NCI-H748 (cell line): ENCODE results near the gene FLT3LG.

Experiments used
- DNase-seq: peaks from one replicate; lab custom pipeline; 2025; ENCODE audit not compliant: unreplicated experiment; lab: John Stamatoyannopoulos, UW

FLT3LG gene, protein sequence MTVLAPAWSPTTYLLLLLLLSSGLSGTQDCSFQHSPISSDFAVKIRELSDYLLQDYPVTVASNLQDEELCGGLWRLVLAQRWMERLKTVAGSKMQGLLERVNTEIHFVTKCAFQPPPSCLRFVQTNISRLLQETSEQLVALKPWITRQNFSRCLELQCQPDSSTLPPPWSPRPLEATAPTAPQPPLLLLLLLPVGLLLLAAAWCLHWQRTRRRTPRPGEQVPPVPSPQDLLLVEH

DNA sequence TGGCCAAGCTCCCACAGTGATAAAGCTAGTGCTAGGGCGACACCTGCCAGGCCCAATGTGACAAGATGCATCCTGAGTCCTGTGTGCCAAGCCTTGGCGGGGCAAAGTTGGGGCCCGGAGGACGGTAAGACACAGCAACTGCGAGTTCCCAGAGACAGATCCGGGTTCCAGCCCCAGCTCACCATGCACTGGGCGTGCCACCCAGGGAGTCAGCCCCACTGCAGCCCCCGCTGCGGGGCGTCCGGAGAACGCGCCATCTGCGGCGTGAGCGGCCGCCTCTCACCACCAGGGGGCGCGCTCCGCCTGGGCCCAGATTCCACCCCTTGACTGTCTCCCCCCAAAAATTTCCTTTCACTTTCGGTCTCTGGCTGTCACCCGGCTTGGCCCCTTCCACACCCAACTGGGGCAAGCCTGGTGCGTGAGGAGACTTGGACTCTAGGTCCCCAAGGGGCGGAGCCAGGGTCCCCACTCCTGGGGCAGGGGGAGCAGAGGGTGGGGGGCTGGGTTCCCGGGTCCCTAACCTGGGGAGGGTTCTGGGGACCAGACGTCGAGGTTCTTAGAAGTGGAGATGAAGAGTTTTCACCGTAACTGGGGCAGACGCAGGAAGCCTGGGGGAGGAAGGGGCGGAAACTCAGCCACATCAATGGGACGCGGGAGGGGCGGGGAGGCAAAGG is at the start of gene FLT3LG:
TSS of gene FLT3LG (plus strand) at position 348 of the 674 bp plus-strand sequence. CDS start 425 bp downstream, outside the sequence.
- peak; percentile 77 for DNase-seq

DNA sequence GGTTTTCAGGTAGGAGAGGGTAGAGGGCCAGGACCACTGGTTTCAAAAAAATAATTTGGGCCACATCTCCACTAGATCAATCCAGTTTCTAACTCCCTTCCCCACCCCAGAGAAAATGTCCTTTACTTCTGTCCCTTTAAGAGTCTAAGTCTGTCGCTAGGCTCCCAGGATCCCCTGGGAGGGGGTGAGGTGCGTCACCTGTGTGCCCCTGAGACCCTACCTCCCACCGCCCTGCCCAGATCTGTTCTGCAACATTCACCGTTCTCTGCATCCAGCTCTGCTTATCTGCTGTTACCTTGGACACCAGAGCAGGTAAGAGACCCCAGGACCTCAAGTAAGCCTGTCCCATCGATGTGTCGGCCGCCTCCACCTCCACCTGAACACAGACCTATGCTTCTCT is 48.8 kb upstream of the FLT3LG start, which contains the start of gene GFY:
TSS of gene GFY (plus strand) at position 211 of the 400 bp plus-strand sequence. CDS start 1,043 bp downstream, outside the sequence.
- DNase-seq: no peak

DNA sequence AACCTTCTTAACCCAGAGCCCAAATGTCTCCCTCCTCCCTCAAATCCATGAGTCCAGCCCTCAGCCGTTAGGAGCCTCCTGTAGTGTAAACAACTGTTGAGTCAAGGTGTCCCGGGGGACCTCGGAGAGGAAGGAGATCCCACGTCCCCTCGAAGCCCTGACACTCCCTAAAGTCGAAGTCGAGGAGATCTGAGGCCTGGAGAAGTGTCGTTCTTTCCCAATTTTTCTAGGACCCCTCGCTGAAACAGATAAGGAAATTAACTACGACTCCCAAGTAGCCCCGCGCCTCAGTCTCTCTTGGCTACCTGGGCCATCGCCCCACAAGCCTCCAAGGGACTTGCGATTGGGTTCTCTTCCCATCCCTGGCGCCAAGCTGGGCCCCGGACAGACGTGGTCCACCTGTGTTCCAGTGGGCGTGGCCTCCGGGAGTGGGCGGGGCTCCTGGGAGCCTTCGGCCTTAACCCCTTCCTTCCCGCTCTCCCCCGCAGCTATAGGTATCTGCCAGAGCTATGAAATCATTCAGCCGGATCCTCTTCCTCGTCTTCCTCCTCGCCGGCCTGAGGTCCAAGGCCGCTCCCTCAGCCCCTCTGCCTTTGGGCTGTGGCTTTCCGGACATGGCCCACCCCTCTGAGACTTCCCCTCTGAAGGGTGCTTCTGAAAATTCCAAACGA is 48.0 kb upstream of the FLT3LG start:
- peak; percentile 43 for DNase-seq

DNA sequence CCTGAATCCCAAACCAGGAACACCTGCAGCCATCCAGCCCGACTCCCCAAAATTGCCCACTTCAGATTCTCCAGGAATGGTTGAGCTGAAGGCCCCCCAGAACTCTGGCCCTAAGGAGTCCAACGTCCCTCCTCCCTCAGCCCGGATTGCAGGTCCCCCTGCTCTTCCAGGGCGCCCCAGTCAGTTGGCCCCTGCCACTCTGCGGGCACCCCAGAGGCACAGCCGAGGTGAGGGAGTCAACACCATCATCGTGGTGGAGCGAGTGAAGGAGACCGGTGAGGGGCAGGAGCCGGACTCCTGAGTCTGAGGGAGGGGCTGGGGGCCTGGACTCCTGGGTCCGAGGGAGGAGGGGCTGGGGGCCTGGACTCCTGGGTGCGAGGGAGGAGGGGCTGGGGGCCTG is 46.7 kb upstream of the FLT3LG start:
- DNase-seq: no peak

DNA sequence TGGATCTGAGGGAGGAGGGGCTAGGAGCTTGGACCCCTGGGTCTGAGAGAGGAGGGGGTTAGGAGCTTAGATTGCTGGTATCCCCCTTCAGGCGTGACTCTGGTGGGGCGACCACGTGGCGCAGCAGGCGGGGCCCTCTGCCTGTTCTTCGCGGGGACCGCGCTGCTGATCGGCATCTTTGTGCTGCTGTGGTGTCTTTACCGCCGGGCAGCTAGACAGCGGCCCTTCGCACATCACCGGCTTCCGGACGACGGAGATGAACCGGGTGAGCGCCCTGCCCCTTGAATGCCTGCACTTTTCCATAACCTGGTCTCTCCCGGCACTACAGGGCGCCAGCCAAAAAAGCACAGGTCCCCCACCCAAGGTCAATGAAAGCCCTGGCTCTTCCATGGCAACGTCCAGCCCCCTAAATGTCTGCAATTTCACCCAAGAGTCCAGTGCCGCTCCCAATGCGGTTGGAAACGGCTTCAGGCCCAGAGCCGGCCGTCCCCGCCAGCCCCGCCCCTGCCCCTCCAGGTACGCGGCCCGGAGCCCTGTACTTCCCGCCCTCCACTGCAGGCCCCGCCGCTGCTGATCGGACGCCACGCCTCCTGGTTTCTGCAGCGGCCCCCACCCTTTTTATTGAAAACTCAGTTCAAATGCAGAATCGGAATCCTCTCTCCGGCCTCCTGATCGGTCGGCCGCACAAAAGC is 46.0 kb upstream of the FLT3LG start:
- peak; percentile 68 for DNase-seq

DNA sequence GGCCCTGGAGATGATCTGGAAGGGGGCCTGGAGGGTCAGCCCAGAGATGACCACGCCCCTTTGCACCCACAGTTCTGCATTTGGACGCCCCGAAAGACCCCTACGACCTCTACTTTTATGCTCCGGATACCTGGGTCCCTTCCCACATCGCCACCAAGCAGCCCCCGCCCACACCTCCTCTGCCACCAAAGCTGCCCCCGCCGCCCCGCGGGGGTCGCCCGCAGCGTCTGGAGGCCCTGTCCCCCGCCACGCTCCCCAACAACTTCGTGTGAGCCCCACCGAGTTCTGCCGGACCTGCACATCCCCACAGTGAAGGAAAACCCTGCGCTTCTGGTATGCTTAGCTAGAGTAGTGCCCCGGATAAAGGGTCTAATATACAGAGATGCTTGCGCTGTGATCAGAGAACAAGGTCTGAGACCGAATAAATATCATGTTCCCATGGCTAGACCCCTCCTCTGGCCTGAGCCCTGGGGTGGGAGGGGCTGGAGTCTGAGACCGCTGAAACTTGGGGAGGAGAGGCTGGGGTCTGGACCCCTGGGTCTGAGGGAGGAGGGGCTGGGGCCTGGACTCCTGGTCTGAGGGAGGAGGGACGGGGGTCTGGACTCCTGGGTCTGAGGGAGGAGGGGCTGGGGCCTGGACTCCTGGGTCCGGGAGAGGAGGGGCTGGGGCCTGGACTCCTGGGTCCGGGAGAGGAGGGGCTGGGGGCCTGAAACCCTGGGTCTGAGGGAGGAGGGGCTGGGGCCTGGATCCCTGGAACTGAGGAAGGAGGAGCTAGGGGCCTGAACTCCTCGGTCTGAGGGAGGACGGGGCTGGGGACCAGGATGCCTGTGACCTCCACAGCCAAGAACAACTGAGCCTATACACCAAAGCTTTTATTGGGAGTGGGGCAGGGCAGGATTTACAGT is 45.2 kb upstream of the FLT3LG start:
- DNase-seq: no peak

DNA sequence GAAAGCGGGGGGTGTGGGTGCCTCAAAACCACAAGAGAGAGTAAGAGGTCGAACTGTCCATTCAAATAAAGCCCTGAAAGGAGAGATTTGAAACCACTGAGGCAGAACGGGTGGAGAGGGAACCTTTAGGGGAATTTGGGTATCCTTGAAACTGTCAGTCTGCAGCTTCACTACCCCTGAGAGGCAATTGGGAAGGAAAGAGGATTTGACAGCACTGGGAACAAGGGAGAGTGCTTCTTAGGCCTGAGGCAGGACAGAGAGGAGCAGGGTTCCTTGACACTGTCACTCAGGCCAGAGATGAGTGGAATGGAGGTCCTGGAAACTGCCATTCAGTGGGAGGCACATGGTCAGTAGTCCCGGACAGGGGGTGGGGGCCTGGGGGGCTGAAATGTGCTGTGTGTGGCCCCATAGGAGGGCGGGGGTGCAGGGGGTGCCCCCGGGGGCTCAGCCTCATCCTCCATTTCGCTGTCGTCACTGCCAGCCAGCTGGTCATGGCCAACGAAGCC is 43.8 kb upstream of the FLT3LG start:
- no peak for DNase-seq

DNA sequence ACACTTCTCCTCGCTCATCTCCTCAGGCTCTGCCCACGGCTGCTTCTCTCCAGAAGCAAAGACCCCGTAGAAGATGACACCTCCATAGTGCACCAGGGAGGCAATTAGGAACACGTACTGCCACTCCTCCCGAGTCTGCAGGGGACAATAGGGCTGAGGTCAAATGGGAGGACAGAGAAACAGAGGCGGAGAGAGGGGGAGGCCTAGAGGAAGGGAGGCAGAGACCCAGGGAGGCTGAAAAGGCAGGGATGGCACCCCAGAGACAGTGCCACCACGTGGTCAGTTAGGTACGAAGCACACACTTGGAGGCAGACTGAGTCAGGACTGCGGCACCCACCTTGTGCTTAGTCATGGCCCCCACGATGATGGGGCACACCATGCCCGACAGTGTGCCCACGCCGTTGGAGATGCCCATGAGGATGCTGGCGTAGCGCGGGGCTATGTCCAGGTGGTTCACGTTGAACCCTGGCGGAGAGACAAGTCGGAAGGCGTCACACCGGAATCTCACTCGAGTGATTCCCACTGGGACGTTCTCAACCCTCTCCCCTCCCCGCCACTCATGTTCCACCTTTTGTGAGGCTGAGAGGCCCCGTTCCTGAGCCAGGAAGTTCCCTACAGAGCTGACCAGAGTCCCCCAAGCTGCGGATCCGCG is 43.2 kb upstream of the FLT3LG start:
- peak; percentile 49 for DNase-seq

DNA sequence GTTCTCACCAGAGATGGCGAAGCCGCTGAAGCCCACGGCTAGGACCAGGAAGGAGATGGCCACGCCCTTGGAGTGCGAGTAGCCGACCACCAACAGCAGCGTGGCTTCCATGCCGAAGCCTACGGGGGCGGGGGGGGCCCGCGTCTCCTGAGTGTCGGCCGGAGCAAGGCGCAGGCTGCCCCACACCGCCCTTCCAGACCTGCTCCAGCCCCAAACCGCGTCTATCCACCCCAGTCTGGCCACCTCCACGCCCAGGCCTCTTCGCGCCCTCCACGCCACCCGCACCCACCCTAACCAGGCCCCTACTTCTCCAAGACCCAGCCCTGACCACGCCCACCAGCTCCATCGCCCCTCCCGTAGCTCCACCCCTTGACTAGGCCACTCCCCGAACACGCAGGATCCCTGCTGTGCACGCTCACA is 42.7 kb upstream of the FLT3LG start:
- no peak for DNase-seq

DNA sequence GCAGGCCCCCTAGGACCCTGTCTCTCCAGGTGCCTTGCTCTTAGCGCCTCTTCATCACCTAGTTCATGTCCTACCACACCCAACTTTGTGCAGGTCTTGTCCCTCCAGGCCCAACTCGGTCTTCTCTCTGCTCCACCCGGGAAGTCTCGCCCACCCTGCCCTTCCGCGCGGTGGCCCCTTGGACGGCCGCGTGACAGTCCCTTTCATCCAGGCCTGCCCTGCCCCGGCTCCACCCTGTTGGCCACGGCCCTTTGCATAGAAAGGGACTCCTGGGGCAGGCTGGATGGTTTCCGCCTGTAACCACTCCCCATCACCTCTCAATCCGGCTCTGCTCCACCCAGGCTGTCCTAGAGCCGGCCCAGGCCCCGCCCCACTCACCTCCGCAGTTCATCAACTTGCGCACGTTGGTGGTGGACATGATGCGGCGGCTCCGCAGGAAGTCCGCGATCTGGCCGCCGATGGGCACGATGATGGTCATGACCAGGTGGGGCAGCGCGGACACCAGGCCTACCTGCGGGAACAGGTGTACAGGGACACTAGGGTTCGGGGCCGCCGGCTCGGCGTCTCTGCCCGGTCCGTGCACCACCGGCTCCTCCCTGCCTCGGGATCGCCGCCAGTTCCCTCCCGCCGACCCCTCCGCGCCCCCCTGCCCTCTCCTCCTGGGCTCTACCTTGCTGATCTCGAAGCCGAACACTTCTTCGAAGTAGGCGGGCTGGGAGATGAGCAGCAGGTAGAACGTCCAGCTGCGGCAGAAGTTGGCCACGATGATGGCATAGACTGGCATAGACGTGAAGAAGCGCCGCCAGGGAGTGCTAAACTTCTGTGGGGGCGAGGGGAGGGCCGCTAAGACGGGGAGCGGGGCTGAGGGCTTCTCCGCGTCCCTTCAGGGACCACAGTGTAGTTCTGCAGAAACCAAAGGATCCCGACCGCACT is 41.6 kb upstream of the FLT3LG start:
- no peak for DNase-seq

DNA sequence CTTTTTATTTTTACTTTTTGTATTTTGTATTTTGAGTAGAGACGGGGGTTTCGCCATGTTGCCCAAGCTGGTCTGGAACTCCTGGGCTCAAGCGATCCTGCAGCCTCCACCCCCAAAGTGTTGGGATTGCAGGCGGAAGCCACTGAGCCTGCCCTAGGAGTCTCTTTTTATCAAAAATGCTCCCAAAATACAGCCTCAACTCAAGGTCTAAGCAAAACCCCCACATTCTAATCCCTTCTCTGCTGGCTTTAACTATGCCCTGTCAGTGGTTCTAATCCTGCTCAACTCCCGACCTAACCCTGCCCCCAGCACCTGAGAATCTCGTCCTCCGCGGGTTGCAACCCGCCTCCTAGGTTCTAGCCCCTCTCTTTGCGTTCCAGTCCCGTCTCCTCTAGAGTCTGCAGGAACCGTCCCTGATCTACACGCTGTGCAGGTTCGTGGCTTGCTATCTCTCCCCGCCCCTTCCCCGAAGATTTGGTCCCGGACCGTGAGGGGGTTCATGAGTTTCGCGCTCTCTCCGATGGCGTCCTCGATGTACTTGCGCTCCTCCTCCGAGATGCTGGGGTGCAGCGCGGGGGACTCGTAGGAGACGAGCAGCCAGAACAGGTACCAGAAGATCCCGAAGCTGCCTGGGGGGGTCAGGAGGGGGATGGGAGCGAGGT is 40.6 kb upstream of the FLT3LG start:
- DNase-seq: no peak

DNA sequence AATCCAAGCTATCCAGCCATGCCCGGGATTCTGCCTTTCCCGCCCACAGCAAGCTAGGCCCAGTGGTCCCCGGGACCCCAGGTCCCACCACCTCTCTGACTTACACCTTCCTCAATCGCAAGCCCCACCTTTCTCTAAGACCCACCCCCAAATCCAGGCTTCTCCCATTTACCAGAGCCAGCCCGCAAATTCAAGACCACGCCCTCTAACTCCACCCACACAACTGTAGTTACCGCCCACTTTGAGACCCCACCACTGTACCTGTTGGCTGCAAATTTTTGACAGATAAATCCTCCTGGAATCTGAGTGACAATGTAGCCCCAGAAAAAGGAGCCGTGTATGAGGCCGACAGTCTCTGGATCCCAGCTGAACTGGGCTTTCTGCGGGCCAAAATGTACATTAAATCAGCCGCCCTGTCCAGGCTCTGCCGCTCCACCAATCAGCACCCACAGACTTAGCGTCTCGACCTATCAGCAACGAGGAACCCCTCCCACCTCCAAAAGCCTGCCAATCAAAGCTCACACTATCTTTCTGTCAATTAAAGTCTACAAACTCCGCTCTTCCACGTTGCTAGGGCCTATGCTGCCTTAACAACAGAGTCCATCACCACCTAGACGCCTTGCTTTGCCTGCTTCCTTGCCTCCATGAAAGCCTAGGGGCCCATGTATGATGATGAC is 39.0 kb upstream of the FLT3LG start:
- DNase-seq: peak; percentile 17

DNA sequence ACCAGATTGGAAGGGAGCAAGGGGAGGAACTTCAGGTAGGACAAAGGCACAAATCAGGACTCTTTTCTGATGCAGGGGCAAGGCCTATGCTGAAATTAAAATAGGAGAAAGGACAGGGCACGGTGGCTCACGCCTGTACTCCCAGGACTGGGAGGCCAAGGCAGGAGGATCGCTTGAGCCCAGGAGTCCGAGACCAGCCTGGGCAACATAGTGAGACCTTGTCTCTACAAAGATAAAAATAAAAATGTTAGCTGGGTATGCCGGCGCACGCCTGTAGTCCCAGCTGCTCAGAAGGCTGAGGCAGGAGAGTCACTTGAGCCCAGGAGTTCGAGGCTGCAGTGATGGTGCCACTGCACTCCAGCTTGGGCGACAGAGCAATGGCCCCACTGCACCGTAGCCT is 38.3 kb upstream of the FLT3LG start:
- DNase-seq: no peak

DNA sequence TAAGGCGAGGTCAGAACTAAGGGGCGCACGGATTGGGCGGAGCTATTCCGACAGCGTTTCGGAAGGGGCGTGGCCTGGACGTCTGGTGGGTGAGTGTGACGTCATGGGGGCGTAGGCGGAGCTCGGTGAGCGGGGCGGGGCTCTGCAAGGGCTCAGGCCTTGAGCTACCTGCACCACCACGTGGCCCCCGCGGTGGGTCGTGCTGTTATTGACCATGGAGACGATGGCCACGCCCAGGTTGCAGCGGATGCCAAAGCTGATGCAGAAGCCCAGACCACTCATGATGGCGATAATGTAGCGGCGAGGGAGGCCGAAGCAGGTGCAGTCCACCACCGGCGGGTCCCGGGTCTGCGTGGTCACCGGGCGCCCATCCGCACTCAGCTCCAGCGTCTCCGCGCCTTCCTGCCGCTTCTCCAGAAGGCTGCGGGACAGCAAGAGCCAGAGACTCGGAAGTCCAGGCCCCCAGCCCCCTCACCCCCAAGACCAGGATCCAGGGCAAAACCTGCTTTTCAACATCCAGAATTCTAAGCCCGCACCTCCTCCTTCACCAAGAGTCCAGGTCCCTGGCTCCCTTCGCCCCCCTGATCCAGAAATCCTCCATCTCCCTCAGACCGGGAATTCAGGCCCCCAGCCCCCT is 37.5 kb upstream of the FLT3LG start:
- peak; percentile 71 for DNase-seq

DNA sequence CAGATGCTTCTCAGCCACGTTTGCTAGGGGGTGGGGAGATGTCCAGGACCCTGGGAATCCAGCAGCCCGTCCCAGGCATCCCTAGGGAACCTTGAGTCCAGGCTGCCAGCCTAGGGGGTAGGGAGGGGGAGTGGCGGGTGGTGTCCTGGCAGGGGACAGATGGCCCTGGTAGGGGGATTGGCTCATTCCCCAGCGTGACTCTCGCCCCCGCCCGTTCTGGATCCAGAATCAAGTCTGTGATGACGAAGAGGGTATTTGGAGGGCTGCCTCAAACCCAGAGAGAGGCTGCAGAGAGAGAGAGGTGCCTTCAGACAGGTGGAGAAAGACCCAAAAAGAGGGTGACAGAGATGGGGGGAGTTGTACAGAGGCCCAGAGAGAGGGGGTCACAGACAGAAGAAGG is 36.8 kb upstream of the FLT3LG start:
- no peak for DNase-seq

DNA sequence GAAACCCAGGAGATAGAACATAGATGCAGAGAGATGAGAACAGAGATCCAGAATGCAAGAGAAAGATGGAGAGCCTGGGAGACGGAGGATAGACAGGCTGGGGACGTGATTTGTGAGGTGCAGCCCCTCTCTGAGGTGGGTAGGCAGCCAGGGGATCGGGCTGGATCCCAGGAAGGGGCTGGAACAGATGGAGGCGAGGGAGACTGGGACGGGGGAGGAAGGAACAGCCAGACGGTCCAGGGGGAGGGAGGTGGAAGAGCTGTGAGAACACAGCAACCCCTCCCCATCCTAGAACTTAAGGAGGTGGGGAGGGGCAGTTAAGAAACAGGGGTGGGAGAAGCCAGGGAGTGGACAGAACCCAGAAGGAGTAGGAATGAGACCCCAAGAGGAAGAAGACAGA is 35.8 kb upstream of the FLT3LG start:
- DNase-seq: no peak

DNA sequence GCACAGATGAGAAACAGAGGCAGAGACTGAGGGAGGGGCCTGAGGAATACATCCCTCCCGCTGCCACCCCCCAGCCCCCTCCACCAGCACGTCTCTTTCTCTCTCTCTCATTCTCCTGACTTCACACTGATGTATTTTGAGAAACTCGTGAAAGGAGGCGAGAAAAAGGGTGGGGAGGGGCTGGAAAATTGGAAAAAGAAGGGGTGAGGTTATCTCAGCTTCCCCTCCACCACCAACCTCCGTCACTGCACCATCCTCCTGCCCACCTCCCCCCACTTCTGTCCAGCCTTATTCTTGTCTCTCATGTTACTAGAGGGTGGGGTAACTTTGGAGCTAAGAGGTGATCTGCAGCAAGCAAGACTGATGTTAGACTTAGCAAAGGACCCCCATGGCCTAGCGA is 34.2 kb upstream of the FLT3LG start:
- no peak for DNase-seq
